Psoas muscle (tissue), 8 donors: ENCODE results near the gene CARMIL1. TPM values are rescaled to one million over a fixed set of nuclear protein-coding genes. Genes with fewer than 3 reads are reported as not detected.

ENCODE experiments used
- ATAC-seq, 4 donors: fragments of 200-7000 bp; cut with Tn5 transposase; one replicate each; pipeline ENCODE4 v1.9.1; 2020; ENCODE audit warnings: moderate library complexity in 3 of 4, mild to moderate bottlenecking in 2 of 4
- DNase-seq, 2 donors: peaks; one replicate each; pipeline ENCODE4 v3.0.0-alpha.2; 2020
- H3K27ac ChIP-seq: fragments of 200-600 bp; one replicate; pipeline ENCODE4 v1.8.0; 2022
- H3K27me3 ChIP-seq, 3 donors: fragments of 200-600 bp in 1 of 3; one replicate each; pipeline versions ENCODE4 v1.6.1 to v1.8.0; 2013 to 2022; ENCODE audit warnings: low read length in 2 of 3, mild to moderate bottlenecking in 2 of 3, moderate library complexity in 1 of 3; ENCODE audit not compliant: insufficient read depth in 3 of 3
- H3K36me3 ChIP-seq, 2 donors: fragments of 200-600 bp in 1 of 2; one replicate each; pipeline versions ENCODE4 v1.6.1 to v1.8.0; 2013 to 2022; ENCODE audit warnings: low read depth in 1 of 2, mild to moderate bottlenecking in 1 of 2, moderate library complexity in 1 of 2; ENCODE audit not compliant: insufficient read depth in 1 of 2
- H3K4me1 ChIP-seq: fragments of 200-600 bp; one replicate; pipeline ENCODE4 v1.8.0; 2022
- H3K4me3 ChIP-seq: fragments of 200-600 bp; one replicate; pipeline ENCODE4 v1.8.0; 2022; ENCODE audit warnings: mild to moderate bottlenecking
- H3K9me3 ChIP-seq: fragments of 200-600 bp; one replicate; pipeline ENCODE4 v1.8.0; 2022
- WGBS, 3 donors: extraction: QIAGEN DNeasy Blood & Tissue Kit; methylation state at CpG; one replicate each; pipeline versions ENCODE4 v1.1.6 to v1.1.7; 2013; 5-methylcytosine and 5-hydroxymethylcytosine counted together
- intact Hi-C, 2 donors: fragments of 100-400 bp; cut with DNase I; formaldehyde crosslinking; loops; one replicate each; pipeline versions ENCODE4 v1.11.0 to v1.14.2; 2022
- polyA plus RNA-seq, 3 donors: library from polyadenylated mRNA; stranded (reverse); fragments of 200-250 nt; gene quantifications; one replicate each; pipeline ENCODE4 v1.2.3, GENCODE V29; 2013
- total RNA-seq, 4 donors: library from RNA; stranded (reverse); fragmentation: NEBNext Ultra II Directional in 2 of 4; extraction: Animal tissue kit (Norgen Biotek cat#: 25700) in 2 of 4; gene quantifications; one replicate each; pipeline versions ENCODE4 v1.2.1 to v1.2.4, GENCODE V29; 2021 to 2023
- TF ChIP-seq, protein P1 (sequence below): fragments of 200-600 bp; IDR thresholded peaks from one replicate; pipeline ENCODE4 v1.8.0; 2022; ENCODE audit warnings: antibody characterized with exemption
- donor health status: healthy with polysubstance abuse.
- donor health status: DM: no; HTN: no; CAD: no; lungs with moderate emphysema.
- donor health status: Bipolar disorder and iron deficiency.
- donor health status: healthy.
- donor health status: DM: yes; HTN: yes; CAD: no.
- donor health status: DM: no; HTN: no; CAD: no.
- donor health status: DM: no; HTN: no; CAD: no.
- donor health status: DM: yes; HTN: yes; CAD: no.

The CARMIL1 gene
- total and polyA plus RNA-seq, 7 donors: 0.11 to 1.0 (median 0.76) TPM

DNA sequence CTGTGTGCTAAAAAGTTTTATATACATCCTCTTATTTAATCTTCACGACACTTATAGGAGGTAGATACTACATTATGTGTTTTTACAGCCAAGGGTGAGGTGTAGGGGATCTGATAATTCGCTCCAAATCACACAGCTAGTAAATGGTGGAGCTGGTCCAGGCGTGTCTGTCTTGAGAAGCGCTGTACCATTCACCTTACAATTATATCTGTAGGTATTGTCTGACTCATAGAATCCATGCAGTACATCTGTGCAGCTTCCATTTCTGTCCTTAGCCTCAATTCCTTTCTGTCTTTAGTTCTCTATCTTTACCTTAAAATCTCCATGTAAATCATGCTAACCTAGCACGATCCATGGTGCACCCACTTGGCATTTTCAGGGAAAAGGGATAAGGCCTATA is 120.7 kb downstream of the CARMIL1 start:
- H3K36me3 ChIP-seq: no peaks in the 10 kb centered on the region
- H3K4me1 ChIP-seq: no peaks in the 10 kb centered on the region
- intact Hi-C loops: no loop called here
- no peaks in the 10 kb centered on the region for H3K9me3 ChIP-seq
- no peak for DNase-seq
- no peak overlapping the region for H3K4me3 ChIP-seq
- TF ChIP-seq, protein P1, sequence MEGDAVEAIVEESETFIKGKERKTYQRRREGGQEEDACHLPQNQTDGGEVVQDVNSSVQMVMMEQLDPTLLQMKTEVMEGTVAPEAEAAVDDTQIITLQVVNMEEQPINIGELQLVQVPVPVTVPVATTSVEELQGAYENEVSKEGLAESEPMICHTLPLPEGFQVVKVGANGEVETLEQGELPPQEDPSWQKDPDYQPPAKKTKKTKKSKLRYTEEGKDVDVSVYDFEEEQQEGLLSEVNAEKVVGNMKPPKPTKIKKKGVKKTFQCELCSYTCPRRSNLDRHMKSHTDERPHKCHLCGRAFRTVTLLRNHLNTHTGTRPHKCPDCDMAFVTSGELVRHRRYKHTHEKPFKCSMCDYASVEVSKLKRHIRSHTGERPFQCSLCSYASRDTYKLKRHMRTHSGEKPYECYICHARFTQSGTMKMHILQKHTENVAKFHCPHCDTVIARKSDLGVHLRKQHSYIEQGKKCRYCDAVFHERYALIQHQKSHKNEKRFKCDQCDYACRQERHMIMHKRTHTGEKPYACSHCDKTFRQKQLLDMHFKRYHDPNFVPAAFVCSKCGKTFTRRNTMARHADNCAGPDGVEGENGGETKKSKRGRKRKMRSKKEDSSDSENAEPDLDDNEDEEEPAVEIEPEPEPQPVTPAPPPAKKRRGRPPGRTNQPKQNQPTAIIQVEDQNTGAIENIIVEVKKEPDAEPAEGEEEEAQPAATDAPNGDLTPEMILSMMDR: no peak
- no peak for ATAC-seq
- H3K27me3 ChIP-seq: peaks cover 0 to 2% (median 0%) of the 10 kb centered on the region in 3 donors
- H3K27ac ChIP-seq: no peak overlapping the region
- 89 to 97% (median 93%) methylated on average over 5 of the region's 5 CpGs for WGBS, 3 donors

DNA sequence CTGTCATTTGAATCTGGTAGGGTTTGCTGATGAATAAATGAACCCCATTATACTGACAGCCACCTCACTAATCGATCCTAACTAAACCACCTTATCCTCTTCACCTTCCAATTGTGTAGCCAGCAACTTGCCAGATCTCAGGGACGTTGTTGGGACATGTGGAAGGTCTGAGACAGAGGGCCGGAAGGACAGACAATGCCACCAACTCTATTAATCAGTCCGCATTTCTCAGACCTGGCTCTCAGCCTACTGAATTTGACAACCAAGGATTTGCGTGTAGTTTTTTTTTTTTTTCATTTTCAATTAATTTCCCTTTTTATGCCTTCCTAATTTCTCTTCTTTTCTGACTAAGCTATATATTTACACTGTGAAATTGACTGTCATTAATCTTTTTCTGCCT is 122.5 kb downstream of the CARMIL1 start:
- 79 to 84% (median 80%) methylated on average over 5 of the region's 5 CpGs for WGBS, 3 donors
- H3K27me3 ChIP-seq: peaks cover 0 to 2% (median 0%) of the 10 kb centered on the region in 3 donors
- no peak overlapping the region for H3K27ac ChIP-seq
- H3K9me3 ChIP-seq: no peaks in the 10 kb centered on the region
- intact Hi-C loops: no loop called here
- TF ChIP-seq, protein P1: no peak
- H3K4me3 ChIP-seq: no peak overlapping the region
- ATAC-seq (no peak), DNase-seq (no peak)
- H3K36me3 ChIP-seq: no peaks in the 10 kb centered on the region
- no peaks in the 10 kb centered on the region for H3K4me1 ChIP-seq

GRCh38 chr6:25402125-25402524 is 123.0 kb downstream of the CARMIL1 start:
- 71 to 97% (median 96%) methylated on average over 4 of the region's 4 CpGs for WGBS, 3 donors
- intact Hi-C loops: no loop called here
- Histone ChIP-seq H3K9me3 (no peaks in the 10 kb centered on the region), H3K36me3 (no peaks in the 10 kb centered on the region), H3K4me1 (no peaks in the 10 kb centered on the region), H3K4me3 (no peak overlapping the region), H3K27ac (no peak overlapping the region), H3K27me3 (peaks cover 0 to 2% (median 0%) of the 10 kb centered on the region in 3 donors)
- DNase-seq: no peak
- ATAC-seq: no peak
- TF ChIP-seq, protein P1: no peak

DNA sequence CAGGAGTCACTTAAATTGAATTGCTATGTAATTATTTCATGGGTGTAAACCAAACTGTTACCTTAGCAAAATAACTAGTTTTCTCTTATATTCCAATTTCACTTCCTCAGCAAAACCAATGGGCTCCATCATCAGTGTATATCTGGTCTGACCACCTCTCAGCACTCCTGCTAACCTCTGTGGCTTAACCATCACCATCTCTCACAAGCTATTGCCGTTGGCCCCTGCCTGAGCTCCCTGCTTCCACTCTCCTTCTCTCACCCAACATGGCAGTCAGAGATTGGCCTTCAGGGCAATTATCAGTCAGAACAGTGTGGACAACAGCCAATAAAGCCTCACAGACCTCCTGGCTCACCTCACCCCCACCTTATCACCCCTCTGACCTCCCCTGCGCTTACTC is 124.0 kb downstream of the CARMIL1 start:
- WGBS, 3 donors: 85 to 93% (median 88%) methylated on average over 2 of the region's 2 CpGs
- H3K9me3 ChIP-seq: no peaks in the 10 kb centered on the region
- H3K27ac ChIP-seq: no peak overlapping the region
- peaks cover 0 to 2% (median 0%) of the 10 kb centered on the region in 3 donors for H3K27me3 ChIP-seq
- DNase-seq (no peak), ATAC-seq (no peak)
- intact Hi-C loops: no loop called here
- TF ChIP-seq, protein P1: no peak
- H3K36me3 ChIP-seq: no peaks in the 10 kb centered on the region
- no peak overlapping the region for H3K4me3 ChIP-seq
- H3K4me1 ChIP-seq: no peaks in the 10 kb centered on the region

DNA sequence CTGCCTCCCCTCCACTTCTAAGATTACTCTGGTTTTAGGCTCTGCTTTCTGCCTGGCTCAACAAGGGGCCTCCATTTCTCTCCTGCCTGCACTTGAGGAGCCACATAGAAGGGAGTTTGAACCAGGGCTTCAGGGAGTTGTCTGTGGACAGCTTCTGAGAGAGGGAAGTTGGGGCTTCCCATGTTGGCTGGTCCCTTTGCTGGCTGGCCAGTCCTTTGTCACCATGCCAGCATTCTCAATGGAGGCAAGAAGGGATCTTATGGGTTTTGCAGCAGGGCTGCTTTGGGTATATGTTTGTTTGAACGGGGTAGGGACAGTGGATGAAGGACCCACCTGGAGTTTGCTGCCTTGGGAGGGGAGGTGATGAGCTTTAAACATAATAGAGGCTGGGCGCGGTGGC is 124.9 kb downstream of the CARMIL1 start:
- H3K27me3 ChIP-seq: peaks cover 0 to 2% (median 0%) of the 10 kb centered on the region in 3 donors
- ATAC-seq (no peak), DNase-seq (no peak)
- H3K4me3 ChIP-seq: no peak overlapping the region
- intact Hi-C loops: no loop called here
- no peaks in the 10 kb centered on the region for H3K9me3 ChIP-seq
- no peaks in the 10 kb centered on the region for H3K36me3 ChIP-seq
- TF ChIP-seq, protein P1: no peak
- no peak overlapping the region for H3K27ac ChIP-seq
- 92 to 97% (median 93%) methylated on average over 3 of the region's 3 CpGs for WGBS, 3 donors
- no peaks in the 10 kb centered on the region for H3K4me1 ChIP-seq
